Ascending aorta (tissue), 2 donors: ENCODE data around the gene LYVE1. TPM values are rescaled to one million over a fixed set of nuclear protein-coding genes. Genes with fewer than 3 reads are reported as not detected.

Experiments used
- DNase-seq, 2 donors: peaks; one replicate each; pipeline ENCODE4 v3.0.0-alpha.2; 2019; ENCODE audit warnings: low spot score in 2 of 2
- H3K27ac ChIP-seq, 2 donors: fragments of 200-600 bp; sonication (generic); one replicate each; pipeline ENCODE4 v1.5.1; 2016 to 2017; ENCODE audit warnings: mild to moderate bottlenecking in 1 of 2
- H3K27me3 ChIP-seq: fragments of 200-600 bp; sonication (generic); one replicate; pipeline ENCODE4 v1.5.1; 2017
- H3K36me3 ChIP-seq, 2 donors: fragments of 200-600 bp; sonication (generic); one replicate each; pipeline ENCODE4 v1.5.1; 2016
- H3K4me1 ChIP-seq, 2 donors: fragments of 200-600 bp; sonication (generic); one replicate each; pipeline ENCODE4 v1.5.1; 2016 to 2017; ENCODE audit warnings: mild to moderate bottlenecking in 1 of 2
- H3K4me3 ChIP-seq, 2 donors: fragments of 200-600 bp; sonication (generic); one replicate each; pipeline ENCODE4 v1.5.1; 2016 to 2017; ENCODE audit warnings: mild to moderate bottlenecking in 1 of 2
- H3K9me3 ChIP-seq, 2 donors: fragments of 200-600 bp; sonication (generic); one replicate each; pipeline ENCODE4 v1.5.1; 2016
- CTCF ChIP-seq, 3 experiments: fragments of 200-600 bp in 2 of 3; fragments of 450-650 bp in 1 of 3; sonication (generic) in 2 of 3; IDR thresholded peaks; one replicate each; pipeline ENCODE4 v1.5.1; 2016 to 2019; ENCODE audit warnings: antibody characterized with exemption in 3 of 3, mild to moderate bottlenecking in 1 of 3, moderate library complexity in 1 of 3
- intact Hi-C: fragments of 100-400 bp; cut with DNase I; formaldehyde crosslinking; loops from one replicate; pipeline ENCODE4 v1.15.1; 2023
- total RNA-seq: library from RNA; depleted of rRNA; stranded (reverse); fragments of >200 nt; gene quantifications from one replicate; pipeline ENCODE4 v1.1.0, GENCODE V29; 2016

LYVE1 gene
- total RNA-seq, 1 donor from 2014 or later: 66.3 TPM

DNA sequence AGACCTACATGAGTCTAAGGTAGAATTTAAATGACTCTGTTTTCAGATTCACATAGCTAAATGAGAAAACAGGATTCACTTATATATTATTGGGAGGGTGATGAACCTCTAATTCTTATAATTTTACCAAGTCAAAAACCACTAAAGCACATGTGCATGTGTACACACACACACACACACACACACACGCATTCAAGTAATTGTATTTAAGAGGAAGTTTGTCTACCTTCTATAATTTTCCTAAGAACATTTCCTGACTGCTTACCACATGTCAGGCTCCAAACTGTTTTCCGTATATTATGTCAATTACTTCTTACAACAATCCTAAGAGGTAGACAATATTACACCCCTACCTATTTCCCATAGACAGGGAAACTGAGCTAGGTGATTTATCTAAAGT lies 34.1 kb downstream of the LYVE1 start:
- intact Hi-C loops: no loop called here

GRCh38 chr11:10533323-10533722 lies 35.1 kb downstream of the LYVE1 start:
- intact Hi-C loops: no loop called here

More for the DNA sequence above, 34.1 kb downstream of the LYVE1 start:
- TF ChIP-seq CTCF (IDR thresholded peaks at IDR 0.05): no peak
- Histone ChIP-seq H3K27ac (no peak overlapping the region), H3K9me3 (no peaks in the 10 kb centered on the region), H3K36me3 (peaks cover 20 to 37% of the 10 kb centered on the region in 2 donors), H3K4me3 (no peak overlapping the region), H3K27me3 (no peaks in the 10 kb centered on the region), H3K4me1 (peaks cover 0 to 34% of the 10 kb centered on the region in 2 donors)
- DNase-seq: no peak

DNA sequence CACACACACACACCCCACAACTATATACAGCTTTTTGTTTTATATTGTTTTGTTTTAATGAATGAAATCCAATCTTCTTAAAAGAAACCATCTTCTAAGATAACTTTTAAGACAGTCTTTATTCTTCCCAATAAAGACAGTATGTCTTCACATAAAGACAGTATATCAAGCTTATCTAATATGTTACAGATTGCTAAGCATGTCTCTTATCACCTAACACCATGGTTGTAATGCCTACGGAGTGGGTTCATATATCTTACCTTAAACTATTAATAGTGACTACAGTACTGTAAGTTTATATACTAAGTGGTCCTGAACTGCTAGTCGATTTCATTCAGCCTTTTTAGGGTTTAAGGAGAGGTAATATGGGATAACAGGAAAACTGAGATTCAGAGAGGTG lies 35.9 kb downstream of the LYVE1 start:
- no peak for DNase-seq
- H3K27me3 ChIP-seq: no peaks in the 10 kb centered on the region
- no peak overlapping the region for H3K27ac ChIP-seq
- peaks cover 0 to 26% of the 10 kb centered on the region in 2 donors for H3K4me1 ChIP-seq
- H3K36me3 ChIP-seq: peaks cover 20 to 44% of the 10 kb centered on the region in 2 donors
- H3K4me3 ChIP-seq: no peak overlapping the region
- intact Hi-C loops: no loop called here
- H3K9me3 ChIP-seq: no peaks in the 10 kb centered on the region
- TF ChIP-seq CTCF (IDR thresholded peaks at IDR 0.05): no peak

More at GRCh38 chr11:10533323-10533722, 35.1 kb downstream of the LYVE1 start:
- Histone ChIP-seq H3K4me3 (no peak overlapping the region), H3K27ac (no peak overlapping the region), H3K4me1 (peaks cover 0 to 33% of the 10 kb centered on the region in 2 donors), H3K27me3 (no peaks in the 10 kb centered on the region), H3K36me3 (peaks cover 20 to 44% of the 10 kb centered on the region in 2 donors), H3K9me3 (no peaks in the 10 kb centered on the region)
- DNase-seq: no peak
- TF ChIP-seq CTCF (IDR thresholded peaks at IDR 0.05): no peak

DNA sequence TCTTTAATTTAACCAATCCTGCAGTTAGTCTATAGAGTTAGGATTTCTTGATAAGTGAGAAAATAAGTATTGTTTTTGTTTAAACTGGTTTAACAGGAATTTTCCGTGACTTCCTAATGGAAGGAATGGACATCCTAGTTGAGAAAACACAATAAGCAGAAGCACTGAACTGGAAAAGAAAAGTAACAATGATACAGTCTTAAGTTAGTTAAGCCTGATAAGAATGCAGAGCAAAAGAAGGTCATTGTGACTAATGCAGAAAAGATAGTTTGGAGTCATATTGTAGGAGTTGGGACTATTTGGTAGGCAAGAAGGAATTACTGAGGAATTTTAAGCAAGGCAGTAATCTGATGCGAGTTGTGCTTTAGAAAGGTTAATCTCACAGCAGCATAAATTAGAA lies 39.2 kb downstream of the LYVE1 start:
- intact Hi-C loops: loop anchor here (5.0 kb wide), 1 partner anchor 222 kb away; the partner anchor contains the start of gene ADM
- no peak for TF ChIP-seq CTCF (IDR thresholded peaks at IDR 0.05)
- no peak for DNase-seq
- no peaks in the 10 kb centered on the region for H3K27me3 ChIP-seq
- H3K9me3 ChIP-seq: no peaks in the 10 kb centered on the region
- H3K27ac ChIP-seq: peak overlapping the region in 1 of 2 donors; percentile 9
- H3K36me3 ChIP-seq: peaks cover 20 to 56% of the 10 kb centered on the region in 2 donors
- H3K4me1 ChIP-seq: peaks cover 6 to 20% of the 10 kb centered on the region in 2 donors
- H3K4me3 ChIP-seq: no peak overlapping the region

DNA sequence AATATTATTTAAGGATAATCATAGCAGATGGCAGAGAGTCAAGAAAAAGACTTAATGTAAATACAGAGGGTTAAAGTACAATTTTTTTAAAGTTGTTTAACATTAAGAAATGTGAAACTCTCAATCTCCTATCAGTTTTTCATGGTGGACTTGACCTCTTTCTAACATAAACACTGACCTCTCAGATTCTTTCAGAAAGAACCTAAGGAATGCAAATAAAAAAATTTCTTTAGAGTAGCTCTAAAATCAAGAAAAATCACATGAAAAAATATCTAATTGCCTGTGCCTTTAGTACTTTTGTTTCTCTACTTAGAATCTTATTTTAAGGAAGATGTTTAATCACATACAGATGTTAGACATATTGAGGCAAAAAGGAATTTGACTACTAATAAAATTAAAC lies 40.3 kb downstream of the LYVE1 start:
- Histone ChIP-seq H3K27me3 (no peaks in the 10 kb centered on the region), H3K36me3 (peaks cover 18 to 61% of the 10 kb centered on the region in 2 donors), H3K9me3 (no peaks in the 10 kb centered on the region), H3K27ac (peak overlapping the region; percentile 62 to 80), H3K4me3 (no peak overlapping the region), H3K4me1 (peaks cover 6 to 24% of the 10 kb centered on the region in 2 donors)
- intact Hi-C loops: loop anchor here (5.0 kb wide), 1 partner anchor 221 kb away; the partner anchor contains the start of gene ADM
- DNase-seq: no peak
- TF ChIP-seq CTCF (IDR thresholded peaks at IDR 0.05): no peak
